Measurements from ENCODE around the gene TIMM21.

- TF ChIP-seq CTCF (CRISPR knock-in tag; IDR thresholded peaks at IDR 0.05) (no peak), ZMAT5 (CRISPR knock-in tag; IDR thresholded peaks at IDR 0.05; ENCODE audit: borderline replicate concordance, low read depth) (no peak), KMT2B (CRISPR knock-in tag; IDR thresholded peaks at IDR 0.05) (no peak), MXI1 (IDR thresholded peaks at IDR 0.05; ENCODE audit: borderline replicate concordance, low read depth, low read length) (no peak), NFE2L2 (IDR thresholded peaks at IDR 0.05; ENCODE audit: low read length) (no peak), ZMAT3 (CRISPR knock-in tag; conservative IDR thresholded peaks at IDR 0.05) (no peak), ZBTB33 (CRISPR knock-in tag; IDR thresholded peaks at IDR 0.05) (no peak), ZNF18 (CRISPR knock-in tag; IDR thresholded peaks at IDR 0.05; ENCODE audit: insufficient replicate concordance) (no peak), POLR2AphosphoS5 (IDR thresholded peaks at IDR 0.05; ENCODE audit: low read depth, low read length) (no peak), USF2 (IDR thresholded peaks at IDR 0.05; ENCODE audit: low read depth, low read length) (no peak), USF2 (CRISPR knock-in tag; IDR thresholded peaks at IDR 0.05; ENCODE audit: borderline replicate concordance) (no peak), ZNF784 (CRISPR knock-in tag; IDR thresholded peaks at IDR 0.05; ENCODE audit: borderline replicate concordance) (no peak), MAFG (CRISPR knock-in tag; IDR thresholded peaks at IDR 0.05) (no peak)
Observed at GRCh38 chr18:74204526-74205152, 56.3 kb downstream of the TIMM21 start.

All from HepG2 (cell line).